ENCODE measurements around the gene ZNF280D.

DNA sequence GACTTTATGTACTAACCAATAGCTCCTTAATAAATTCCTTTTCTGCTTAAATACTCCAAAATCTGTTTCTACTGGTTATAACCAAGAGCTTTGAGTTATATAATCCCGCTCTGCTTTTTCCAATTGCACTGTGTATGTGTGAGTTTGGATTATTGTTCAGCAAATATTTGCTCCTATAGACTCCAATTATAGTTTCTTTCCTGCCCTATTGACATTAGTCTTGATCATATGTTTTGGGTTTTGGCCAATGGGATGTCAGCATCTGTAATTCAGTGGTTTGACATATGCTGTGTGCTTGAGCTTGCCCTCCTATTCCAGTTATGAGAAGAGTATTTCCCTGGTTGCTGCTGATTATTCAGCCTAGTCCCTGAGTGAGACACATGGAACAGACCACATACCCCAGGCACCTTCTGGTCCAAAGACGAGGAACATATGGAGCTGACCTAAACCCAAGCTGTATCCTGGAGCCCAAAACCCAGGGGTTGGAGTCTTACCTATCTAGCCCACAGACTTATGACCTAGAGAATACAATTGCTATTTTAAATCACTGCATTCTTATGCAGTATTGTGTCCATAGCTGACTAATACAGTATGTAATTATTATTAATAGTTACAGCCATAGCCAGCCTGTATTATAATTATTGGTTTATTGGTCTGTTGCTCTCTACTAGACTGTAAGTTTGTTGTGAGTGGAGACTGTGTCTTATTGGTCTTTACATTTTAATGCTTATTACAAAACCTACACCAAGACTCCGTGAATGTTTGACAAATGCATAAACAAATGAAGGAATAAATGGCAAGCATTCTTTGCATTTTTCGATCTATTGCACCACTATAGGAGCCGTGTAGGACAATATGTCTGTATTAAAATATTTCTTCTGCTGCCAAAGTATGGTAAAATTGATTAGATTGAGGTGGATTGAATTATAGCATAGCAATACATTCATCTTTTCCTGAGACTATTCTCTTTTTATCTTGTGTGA, 11.7 kb upstream of the ZNF280D start:
- TF ChIP-seq SNAI2 (CRISPR knock-in tag; IDR thresholded peaks at IDR 0.05): no peak
- no peak for TF ChIP-seq CSDC2 (CRISPR knock-in tag; IDR thresholded peaks at IDR 0.05)
- TF ChIP-seq, protein P1, sequence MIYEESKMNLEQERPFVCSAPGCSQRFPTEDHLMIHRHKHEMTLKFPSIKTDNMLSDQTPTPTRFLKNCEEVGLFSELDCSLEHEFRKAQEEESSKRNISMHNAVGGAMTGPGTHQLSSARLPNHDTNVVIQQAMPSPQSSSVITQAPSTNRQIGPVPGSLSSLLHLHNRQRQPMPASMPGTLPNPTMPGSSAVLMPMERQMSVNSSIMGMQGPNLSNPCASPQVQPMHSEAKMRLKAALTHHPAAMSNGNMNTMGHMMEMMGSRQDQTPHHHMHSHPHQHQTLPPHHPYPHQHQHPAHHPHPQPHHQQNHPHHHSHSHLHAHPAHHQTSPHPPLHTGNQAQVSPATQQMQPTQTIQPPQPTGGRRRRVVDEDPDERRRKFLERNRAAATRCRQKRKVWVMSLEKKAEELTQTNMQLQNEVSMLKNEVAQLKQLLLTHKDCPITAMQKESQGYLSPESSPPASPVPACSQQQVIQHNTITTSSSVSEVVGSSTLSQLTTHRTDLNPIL (CRISPR knock-in tag; IDR thresholded peaks at IDR 0.05; ENCODE audit: low read depth): no peak
- TF ChIP-seq ARNTL (CRISPR knock-in tag; IDR thresholded peaks at IDR 0.05; ENCODE audit: borderline replicate concordance, low read depth): no peak
- no peak for TF ChIP-seq GLIS3 (CRISPR knock-in tag; IDR thresholded peaks at IDR 0.05)
- TF ChIP-seq ZFP30 (CRISPR knock-in tag; IDR thresholded peaks at IDR 0.05): no peak
- TF ChIP-seq ISL1 (CRISPR knock-in tag; IDR thresholded peaks at IDR 0.05): no peak
